Measurements from ENCODE around the gene NMNAT2. TPM values are rescaled to one million over a fixed set of nuclear protein-coding genes. Genes with fewer than 3 reads are reported as not detected.

NMNAT2 gene
- total RNA-seq, 1 experiment from 2014 or later: 11.4 TPM

GRCh38 chr1:183435497-183435896 is 17.3 kb upstream of the NMNAT2 start:
- Histone ChIP-seq H3K56ac (ENCODE audit: insufficient read length, low read depth, low read length) (no peak overlapping the region), H3K9ac (ENCODE audit: extremely low read depth, insufficient read length, low read length) (no peak overlapping the region), H3K27me3 (ENCODE audit: insufficient read depth, low read length) (no peaks in the 10 kb centered on the region), H4K8ac (replicated peaks; ENCODE audit: insufficient read length, low read depth, low read length) (no peak overlapping the region), H3K4me1 (ENCODE audit: insufficient read depth, low read length) (no peaks in the 10 kb centered on the region), H2BK20ac (ENCODE audit: low read depth, low read length, poor library complexity, severe bottlenecking) (no peak overlapping the region), H3K79me1 (ENCODE audit: insufficient read depth, low read depth, low read length, poor library complexity, severe bottlenecking) (no peaks in the 10 kb centered on the region), H2AK5ac (ENCODE audit: insufficient read length, low read length) (no peak overlapping the region), H3K18ac (ENCODE audit: insufficient read length, low read depth, low read length) (no peak overlapping the region), H2AFZ (ENCODE audit: low read length) (no peak overlapping the region), H3K4ac (ENCODE audit: low read depth, low read length) (no peak overlapping the region), H2BK15ac (ENCODE audit: low read depth, low read length) (no peak overlapping the region), H3K14ac (ENCODE audit: insufficient read depth, low read length) (no peak overlapping the region), H3K4me2 (ENCODE audit: insufficient read depth, insufficient read length, low read length) (no peak overlapping the region), H3K23me2 (ENCODE audit: insufficient read length, low read depth, low read length, poor library complexity, severe bottlenecking) (no peaks in the 10 kb centered on the region), H2BK120ac (ENCODE audit: low read depth, low read length, poor library complexity, severe bottlenecking) (no peak overlapping the region), H3K9me3 (ENCODE audit: control insufficient read depth, low read depth, low read length) (no peaks in the 10 kb centered on the region), H3K27ac (ENCODE audit: insufficient read length, low read depth, low read length) (no peak overlapping the region), H2BK5ac (ENCODE audit: insufficient read length, low read length) (no peak overlapping the region), H4K91ac (ENCODE audit: insufficient read length, low read depth, low read length) (no peak overlapping the region), H3T11ph (ENCODE audit: low read length) (no peak overlapping the region), H3K79me2 (ENCODE audit: insufficient read depth, low read length) (no peaks in the 10 kb centered on the region), H2BK12ac (ENCODE audit: insufficient read length, low read depth, low read length) (no peak overlapping the region), H3K23ac (ENCODE audit: insufficient read length, low read depth, low read length) (no peak overlapping the region), H4K20me1 (ENCODE audit: control insufficient read depth, insufficient read depth, insufficient read length) (no peaks in the 10 kb centered on the region), H4K5ac (ENCODE audit: insufficient read length, low read depth, low read length) (no peak overlapping the region)
- no peak for TF ChIP-seq CTCF (conservative IDR thresholded peaks at IDR 0.05)
- DNase-seq: no peak
- Mint-ChIP-seq H3K9me3 (peaks cover 0 to under 1% of the 10 kb centered on the region in 2 experiments; a peak in 1 of 5 replicates), H3K4me1 (peaks cover 10 to 16% of the 10 kb centered on the region in 2 experiments), H3K27ac (peak overlapping the region in 1 of 3 experiments; percentile 37; a peak in 2 of 7 replicates), H3K27me3 (ENCODE audit: low read depth) (no peaks in the 10 kb centered on the region), H3K4me3 (no peak overlapping the region), H3K36me3 (ENCODE audit: insufficient read depth in 1 of 3, low read depth in 3 of 3) (no peaks in the 10 kb centered on the region)
- WGBS (ENCODE audit: extremely low coverage, insufficient read length, low lambda C conversion rate): no CpG with 5 or more reads among the region's 2 CpGs
